ENCODE measurements around the gene FGF23.
A peak's percentile ranks its signal among the peaks of the same experiment; 100 is the strongest.
"Not testable (repeated sequence)": the region's sequence is repeated elsewhere in the genome, so short reads cannot be mapped to it uniquely, and the experiment has no call there.

FGF23 gene

DNA sequence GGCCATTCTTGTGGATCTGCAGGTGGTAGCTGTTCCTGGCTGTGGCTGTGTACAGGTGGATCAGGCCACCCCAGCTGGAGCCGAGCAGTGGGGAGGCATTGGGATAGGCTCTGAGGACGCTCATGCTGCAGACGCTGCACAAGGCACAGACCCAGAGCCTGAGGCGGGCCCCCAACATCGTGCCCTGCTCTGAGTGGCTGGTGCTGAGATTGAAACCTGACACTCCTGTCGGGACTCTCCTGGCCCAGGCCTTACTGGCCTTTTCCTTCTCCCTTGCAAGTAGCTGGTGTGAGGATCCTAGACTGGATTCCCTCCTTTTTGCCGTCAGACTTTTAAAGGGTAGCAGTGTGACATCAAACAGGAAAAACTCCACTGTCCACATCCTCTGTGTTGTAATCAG lies at the start of gene FGF23:
FGF23 (minus strand) TSS at position 308 of the 400 bp plus-strand sequence; CDS start at position 178, 130 bp downstream.
- DNase-seq (ENCODE audit: low spot score) (peak; percentile 44), FAIRE-seq (peak; percentile 23)

DNA sequence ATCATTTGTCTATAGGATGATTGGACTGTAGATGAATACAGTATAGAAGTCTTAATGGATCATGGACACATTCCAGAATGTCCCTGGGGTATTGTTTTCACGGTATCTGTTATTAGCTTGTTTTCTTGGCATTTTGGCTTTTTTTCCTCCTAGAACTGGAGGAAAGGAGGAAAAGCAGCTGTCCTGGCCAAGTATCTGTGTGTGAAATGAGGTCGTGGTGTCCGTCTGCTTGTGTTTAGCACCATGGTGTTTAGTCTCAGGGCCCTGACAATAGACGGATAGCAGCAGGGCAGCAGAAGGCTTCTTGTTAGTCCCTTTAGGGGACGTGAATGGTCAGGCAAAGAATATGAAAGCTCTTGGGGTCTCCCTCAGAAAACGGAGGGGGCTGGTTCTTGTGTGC lies 44.9 kb upstream of the FGF23 start:
- FAIRE-seq = no peak
- DNase-seq (ENCODE audit: low spot score) = no peak

DNA sequence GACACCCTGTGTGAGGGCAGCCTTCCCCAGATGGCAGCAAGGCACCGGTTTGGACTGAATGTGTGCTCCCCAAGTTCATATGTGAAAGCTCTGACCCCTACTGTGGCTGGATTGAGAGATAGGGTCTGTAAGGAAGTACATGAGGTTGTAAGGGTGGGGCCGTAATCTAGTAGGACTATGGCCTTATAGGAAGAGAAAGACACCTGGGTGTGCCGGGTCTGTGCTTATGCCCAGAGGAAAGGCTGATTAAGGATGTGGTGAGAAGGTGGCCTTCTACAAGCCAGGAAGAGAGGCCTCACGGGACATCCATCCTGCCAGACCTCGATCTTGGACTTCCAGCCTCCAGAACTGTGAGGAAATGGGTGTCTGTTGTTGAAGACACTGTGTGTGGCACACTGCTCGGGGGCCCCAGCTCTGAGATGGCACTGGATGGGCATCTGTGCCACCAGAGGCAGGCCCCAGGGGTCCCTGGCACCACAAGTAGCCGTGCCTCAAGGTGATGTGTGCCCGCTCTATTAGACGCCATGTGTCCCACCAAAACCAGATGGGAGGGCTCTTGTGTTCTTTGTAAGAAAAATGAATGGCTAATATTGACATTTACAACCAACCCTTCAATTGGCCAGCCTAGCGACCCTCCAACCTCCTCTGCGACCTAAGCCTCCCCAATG lies 44.1 kb upstream of the FGF23 start:
- no peak for FAIRE-seq

DNA sequence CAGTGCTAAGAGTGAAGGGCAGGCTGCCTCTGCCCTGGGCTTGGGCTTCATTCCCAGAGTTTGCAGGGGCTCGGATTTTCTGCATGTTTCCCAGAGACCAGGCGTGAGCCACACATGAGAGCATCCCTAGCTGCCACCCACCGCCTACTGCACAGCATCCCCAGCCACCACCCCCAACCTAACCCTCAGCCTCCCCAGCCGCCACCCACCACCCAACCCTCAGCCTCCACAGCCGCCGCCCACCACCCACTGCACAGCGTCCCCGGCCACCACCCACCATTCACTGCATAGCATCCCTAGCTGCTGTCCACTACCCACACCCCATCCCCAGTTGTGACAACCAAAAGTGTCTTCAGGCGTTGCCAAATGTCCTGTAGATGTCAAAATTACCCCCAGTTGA lies 43.5 kb upstream of the FGF23 start:
- no peak for FAIRE-seq
- DNase-seq (ENCODE audit: low spot score) = no peak

More for the DNA sequence above, 44.1 kb upstream of the FGF23 start:
- DNase-seq (ENCODE audit: low spot score) = no peak

DNA sequence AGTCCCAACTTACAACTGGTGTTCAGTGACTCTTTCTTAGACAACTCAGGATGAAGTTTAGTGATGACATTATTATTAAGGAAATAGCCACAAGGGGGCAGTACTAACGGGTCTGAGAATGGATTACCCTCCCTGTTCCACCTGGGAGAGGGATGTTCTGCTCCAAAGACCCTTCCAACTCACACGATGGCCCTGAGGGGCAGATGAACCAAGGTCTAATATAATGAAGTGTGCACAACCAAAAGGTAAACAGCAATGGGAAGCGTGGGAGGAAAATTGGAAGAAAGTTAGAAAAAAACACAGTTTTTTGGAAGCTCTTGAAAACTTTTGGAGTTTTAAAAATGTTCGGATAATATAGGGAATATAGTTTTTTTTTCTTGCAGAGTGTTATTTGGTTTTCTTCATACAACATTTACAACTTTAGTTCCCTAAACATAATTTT lies 42.1 kb upstream of the FGF23 start:
- peak; percentile 96 for FAIRE-seq
- peak; percentile 73 for DNase-seq (ENCODE audit: low spot score)

DNA sequence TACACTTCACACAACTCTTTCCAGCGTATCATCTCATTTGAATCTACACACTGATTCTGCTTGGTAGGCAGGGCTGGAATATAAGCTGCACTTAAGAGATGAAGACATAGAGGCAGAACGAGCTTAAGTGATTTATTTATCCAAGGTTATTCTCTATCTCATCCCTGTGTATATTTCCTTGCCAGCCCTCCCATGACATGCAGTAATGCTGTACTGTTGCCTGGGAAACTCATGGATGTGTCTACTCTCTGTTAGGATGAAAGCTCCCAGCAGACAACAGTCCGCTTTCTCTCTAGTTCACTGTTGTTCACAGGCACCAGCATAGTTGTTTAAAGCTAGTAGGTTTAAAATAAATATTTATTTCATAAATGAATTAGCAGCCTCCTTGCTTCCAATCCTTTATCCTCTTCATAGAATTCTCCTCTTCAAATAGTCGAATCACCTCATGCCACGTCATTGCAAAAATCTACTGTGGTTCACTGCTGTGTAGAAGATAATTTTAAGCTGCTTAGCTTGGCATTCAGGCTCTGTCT lies 40.7 kb upstream of the FGF23 start:
- no peak for DNase-seq (ENCODE audit: low spot score)
- FAIRE-seq = no peak

DNA sequence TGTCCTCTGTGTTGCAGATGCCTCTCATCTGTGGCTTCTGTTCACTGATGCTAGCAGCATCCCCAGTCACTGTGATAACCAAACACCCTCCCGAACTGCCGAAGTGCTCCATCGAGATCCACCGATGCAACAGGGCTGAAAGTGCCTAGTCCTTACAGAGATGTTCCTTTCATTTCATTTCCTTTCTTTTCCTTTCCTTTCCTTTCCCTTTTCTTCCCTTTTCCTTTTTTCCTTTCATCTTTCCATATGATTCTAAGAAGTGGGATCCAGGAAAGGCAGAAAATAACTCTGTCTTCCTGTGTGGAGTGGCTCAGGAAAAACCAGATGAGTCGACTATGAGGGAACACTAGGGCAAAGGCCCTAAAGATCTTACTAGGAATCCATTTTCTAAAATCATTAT lies 39.4 kb upstream of the FGF23 start:
- FAIRE-seq = peak; percentile 42
- no peak for DNase-seq (ENCODE audit: low spot score)

DNA sequence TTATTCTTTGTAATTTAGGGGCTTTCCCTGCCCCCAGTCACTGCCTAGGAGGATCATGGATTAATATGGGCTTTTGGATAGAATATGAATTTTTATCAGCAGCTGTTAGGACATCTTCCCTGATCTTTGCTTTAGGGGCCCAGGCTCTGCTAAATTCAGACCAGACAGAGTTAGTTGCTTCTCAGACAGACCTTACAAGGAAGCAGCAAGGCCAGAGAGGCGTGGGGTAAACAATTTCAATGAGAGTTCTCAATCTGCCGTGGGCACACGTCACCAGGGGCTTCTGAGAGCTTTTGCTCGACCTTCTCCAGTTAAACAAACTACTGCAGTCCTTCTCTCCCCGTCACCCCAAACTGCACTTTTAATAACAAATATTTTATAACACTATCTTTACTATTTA lies 38.4 kb upstream of the FGF23 start:
- FAIRE-seq (no peak), DNase-seq (ENCODE audit: low spot score) (no peak)

DNA sequence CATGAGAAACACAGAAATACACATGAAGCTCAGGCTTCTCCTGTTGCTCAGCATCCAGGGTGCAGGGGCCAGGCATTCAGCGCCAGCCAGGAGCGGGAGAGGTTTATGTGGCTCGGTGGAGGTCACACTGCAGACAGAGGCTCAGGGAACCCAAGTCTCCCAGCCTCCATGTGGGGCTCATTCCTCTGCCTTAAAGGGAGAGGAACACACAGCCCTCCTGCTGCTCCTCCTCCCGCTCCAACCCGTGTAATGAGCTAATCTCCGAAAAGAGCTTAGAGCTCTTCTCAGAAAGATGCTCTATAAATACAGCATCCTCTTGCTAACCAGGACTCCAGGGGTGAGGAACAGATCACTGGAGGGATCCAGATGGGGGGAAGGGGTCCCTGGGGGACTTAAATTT lies 37.9 kb upstream of the FGF23 start:
- FAIRE-seq (no peak), DNase-seq (ENCODE audit: low spot score) (no peak)

DNA sequence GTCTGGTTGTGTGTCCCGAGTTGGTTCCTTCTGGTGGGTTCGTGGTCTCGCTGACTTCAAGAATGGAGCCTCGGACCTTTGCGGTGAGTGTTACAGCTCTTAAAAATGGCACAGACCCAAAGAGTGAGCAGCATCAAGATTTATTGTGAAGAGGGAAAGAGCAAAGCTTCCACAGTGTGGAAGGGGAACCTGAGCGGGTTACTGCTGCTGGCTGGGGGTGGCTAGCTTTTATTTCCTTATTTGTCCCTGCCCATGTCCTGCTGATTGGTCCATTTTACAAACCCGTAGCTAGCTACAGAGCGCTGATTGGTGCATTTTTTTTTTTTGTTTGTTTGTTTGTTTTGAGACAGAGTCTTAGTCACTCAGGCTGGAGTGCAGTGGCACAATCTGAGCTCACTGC lies 36.8 kb upstream of the FGF23 start:
- FAIRE-seq (no peak), DNase-seq (ENCODE audit: low spot score) (no peak)

DNA sequence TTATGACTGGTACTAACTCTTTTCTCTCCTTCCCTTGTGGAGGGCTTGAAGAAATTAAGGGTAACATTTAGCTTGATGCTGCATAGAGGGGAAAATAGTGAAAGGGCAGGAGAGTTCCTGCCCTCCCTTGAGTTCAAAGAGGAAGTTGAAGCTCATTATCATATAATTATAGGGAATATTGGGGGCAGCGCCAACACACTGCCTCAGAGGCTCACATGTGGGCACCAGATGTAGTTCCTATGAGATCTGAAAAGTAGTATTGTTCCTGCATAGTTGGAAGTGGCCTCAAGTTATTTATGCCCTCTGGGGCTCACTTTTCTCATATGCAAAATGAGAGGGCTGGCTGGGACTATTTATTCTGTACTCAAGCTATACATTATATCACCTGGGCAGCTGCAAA lies 33.0 kb upstream of the FGF23 start:
- FAIRE-seq = no peak
- DNase-seq (ENCODE audit: low spot score) = no peak

DNA sequence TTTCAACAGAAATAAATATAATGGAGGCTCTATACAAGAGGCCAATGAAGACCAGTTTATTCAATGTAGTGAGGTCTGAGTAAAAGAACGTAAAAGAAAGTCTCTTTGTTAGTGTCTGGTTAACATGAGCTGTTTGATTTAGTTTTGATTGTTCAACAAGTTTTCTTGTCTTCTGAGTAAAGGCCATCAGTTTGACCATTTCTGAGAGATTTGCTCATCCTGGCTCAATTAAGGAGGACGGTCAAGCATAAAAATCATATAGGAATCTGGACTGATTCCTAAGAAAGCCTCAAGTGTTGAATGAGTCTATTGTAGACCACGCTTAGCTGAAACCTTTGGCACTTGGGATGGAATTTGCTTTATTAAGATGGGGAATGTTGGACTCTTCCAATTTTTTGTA lies 32.5 kb upstream of the FGF23 start:
- FAIRE-seq = no peak
- no peak for DNase-seq (ENCODE audit: low spot score)

DNA sequence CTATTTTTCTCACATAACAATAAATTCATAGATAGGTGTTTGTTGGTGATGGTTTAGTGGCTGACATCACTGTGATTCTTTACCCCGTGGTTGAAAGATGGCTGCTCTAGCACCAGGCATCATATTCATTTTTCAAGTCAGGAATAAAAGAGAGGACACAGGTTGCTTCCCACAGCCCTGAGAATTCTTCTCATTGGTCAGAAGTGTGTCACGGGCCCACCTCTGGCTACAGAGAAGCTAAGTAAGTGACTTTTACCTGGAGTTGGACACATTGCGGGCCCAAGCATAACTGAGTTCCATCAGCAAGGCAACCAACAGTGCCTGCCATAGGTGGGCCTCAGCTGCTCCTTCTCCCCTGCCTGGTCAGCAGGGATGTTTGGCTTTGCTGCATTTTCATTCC lies 27.6 kb upstream of the FGF23 start:
- FAIRE-seq = peak; percentile 46
- DNase-seq (ENCODE audit: low spot score) = no peak

DNA sequence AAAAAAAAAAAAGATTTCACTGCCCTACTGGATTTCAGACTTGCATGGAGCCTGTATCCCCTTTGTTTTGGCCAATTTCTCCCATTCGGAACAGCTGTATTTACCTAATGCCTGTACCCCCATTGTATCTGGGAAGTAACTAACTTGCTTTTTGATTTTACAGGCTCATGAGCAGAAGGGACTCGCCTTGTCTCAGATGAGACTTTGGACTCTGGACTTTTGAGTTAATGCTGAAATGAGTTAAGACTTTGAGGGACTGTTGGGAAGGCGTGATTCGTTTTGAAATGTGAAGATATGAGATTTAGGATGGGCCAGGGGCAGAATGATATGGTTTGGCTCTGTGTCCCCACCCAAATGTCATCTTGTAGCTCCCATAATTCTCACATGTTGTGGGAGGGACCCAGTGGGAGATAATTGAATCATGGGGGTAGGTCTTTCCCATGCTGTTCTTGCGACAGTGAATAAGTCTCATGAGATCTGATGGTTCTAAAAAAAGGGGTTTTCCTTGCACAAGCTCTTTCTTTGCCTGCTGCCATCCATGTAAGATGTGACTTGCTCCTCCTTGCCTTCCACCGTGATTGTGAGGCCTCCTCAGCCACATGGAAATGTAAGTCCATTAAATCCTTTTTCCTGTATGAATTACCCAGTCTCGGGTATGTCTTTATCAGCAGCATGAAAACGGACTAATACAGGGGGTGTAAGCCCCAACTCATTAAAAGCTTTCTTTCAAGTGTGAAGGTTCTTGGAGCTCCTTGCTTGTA lies 25.5 kb upstream of the FGF23 start:
- FAIRE-seq; DNase-seq (ENCODE audit: low spot score): not testable (repeated sequence)

DNA sequence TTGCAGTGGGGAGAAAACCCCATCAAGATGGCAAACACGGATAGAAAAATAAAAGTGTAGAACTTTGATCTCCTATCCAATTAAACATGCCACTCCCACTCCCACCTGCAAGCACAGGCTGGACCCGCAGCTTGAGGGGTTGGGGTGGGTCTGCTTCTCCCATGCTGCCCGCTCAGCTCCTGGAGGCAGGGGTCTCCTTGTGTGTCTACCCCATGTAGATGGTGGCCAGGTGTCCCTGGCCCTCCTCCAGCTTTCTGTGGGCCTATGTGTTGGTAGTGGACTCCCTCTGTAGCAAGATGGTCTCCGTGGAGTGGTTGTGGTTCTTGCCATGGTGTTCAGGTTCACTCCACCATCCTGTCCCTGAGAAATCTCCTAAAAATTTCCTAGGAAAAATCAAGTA lies 23.5 kb upstream of the FGF23 start:
- FAIRE-seq = no peak

DNA sequence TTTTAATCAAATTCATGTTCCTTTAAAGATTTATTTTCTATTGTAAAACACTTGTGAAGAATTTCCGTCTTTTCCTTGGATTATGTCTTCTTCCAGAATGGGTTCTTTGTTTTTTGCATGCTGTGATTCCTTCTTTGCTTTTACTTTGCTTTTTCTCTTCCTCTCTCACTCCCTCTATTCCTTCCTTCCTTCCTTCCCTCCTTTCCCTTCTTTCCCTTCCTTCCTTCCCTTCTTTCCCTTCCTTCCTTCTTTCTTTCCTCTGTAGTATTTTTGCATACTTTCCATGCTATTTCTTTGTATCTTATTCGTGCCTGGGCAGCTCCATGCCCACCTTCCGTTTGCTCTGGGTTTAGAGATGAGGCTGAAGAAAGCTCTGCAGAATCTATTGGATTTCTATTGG lies 21.6 kb upstream of the FGF23 start:
- FAIRE-seq = no peak

More for the DNA sequence above, 23.5 kb upstream of the FGF23 start:
- DNase-seq (ENCODE audit: low spot score) = no peak

DNA sequence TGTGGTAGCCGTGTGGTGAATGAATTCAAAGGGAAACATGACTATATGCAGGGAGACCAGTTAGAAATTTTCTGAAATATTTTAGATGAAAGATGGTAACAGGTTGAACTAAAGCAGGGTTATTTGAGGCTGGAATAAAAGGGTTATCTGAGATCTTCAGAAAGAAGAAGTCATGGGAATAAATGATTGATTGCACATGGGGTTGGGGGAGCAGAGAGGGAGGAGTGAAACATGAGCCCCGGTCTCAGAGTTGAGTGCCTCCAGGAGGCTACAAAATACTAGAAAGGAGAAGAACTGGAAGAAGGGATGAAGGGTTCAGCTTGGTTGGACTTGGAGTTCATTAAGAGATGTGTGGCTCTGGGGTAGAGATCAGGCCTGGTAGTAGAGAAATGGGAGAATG lies 16.3 kb upstream of the FGF23 start:
- no peak for FAIRE-seq
- DNase-seq (ENCODE audit: low spot score) = no peak

More for the DNA sequence above, 21.6 kb upstream of the FGF23 start:
- no peak for DNase-seq (ENCODE audit: low spot score)

DNA sequence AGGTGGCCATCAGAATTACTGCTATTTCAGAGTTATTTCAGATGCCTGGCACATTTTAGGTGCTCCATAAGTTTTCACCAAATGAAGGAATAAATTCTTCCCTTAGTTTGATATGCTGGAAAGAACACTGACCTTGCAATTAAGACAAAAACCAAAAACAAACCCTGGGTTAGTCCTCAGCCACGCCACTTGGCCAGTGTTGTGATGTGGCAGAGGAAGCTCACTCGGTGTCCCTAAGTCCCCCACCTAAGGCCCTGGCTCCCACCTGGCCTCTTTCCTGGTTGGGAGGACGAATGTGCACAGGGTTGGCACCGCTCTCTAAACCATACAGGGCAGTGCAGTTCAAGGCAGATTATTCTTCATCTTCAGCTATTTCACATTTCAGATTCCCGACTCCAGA lies 13.7 kb upstream of the FGF23 start:
- FAIRE-seq = no peak
- no peak for DNase-seq (ENCODE audit: low spot score)

DNA sequence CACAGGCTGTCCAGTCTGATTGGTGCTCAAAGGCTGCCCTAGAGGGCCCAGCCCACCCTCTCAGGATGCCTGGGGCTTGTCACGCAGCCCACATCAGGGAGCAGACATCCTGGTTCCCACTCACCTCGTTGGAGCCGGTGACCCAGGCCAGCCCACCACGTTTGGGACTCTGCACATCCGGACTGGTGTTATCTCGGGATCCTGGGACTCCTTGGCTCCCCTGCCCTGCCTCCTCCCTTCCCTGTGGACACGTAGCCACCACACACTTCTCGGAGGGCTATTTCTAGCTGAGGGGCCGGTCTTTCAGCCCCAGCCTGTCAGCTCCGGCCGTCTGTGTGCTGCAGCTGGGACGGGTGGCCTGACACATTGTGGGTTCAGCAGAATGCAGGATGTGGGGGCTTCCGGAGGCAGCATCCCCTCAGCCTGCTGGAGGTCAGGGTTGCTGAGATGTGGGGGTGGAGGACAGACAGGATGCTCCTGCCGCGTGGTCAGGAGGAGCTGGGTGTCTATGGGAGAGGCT lies 12.8 kb upstream of the FGF23 start:
- FAIRE-seq (peak; percentile 48), DNase-seq (ENCODE audit: low spot score) (no peak)

DNA sequence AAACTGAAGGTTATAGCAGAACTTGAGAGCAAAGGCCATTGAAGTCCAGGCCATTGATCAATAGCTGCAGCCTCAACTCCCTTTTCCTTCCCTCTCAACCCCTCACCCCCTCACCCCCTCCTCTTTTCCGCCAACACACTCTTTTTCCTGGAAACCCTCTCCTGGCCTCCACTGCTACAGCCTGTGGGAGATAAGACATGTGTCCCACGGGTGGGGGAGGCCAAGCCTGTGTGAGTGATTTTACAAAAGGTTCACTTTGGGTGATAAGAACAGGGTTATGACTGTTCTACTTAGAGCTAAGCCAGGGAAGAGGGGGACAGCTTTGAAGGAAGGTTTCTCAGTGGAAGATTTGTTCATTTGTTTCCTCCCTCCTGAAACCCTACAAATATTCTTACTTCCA lies 9.2 kb upstream of the FGF23 start:
- peak; percentile 23 for FAIRE-seq

DNA sequence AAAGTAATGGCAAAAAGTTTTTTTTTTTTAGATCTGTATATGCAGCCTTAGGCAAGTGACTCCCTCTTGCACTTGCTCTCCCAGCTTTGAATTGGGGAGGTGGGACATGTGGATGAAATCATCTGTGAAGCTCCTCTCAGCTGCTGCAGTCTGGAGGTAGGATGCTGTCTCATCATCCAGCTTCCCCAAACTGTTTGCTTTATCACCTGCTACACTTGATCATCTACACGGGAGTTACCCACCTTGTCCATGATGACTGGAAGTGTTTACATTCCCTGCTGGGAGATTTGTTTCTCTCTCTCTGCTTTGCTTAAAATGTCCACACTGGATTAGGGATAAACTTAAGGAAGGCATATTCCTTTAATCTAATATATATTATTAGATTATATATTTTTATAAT lies 8.5 kb upstream of the FGF23 start:
- FAIRE-seq = no peak
- DNase-seq (ENCODE audit: low spot score) = no peak

More for the DNA sequence above, 9.2 kb upstream of the FGF23 start:
- no peak for DNase-seq (ENCODE audit: low spot score)

DNA sequence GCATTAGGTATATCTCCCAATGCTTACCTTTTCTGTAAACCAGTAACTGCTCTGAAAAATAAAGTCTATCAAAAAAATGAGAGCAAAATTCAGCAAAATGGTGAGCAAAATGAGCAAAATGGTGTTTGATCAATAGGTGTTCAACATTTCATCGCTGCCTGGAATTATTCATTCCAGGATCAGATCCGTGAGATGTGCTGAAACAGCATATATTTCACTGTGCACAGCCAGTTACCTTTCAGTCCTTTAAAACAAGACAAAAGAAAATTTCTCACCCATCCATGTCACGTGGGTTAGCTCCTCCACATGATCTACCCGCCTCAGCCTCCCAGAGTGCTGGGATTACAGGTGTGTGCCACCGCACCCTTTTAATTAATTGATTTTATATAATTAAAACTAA lies 8.1 kb upstream of the FGF23 start:
- no peak for DNase-seq (ENCODE audit: low spot score)
- no peak for FAIRE-seq
